Colon (tissue), 2 donors: Measurements from ENCODE around the gene CYB5D1.
"Not testable (repeated sequence)": the region's sequence is repeated elsewhere in the genome, so short reads cannot be mapped to it uniquely, and the experiment has no call there.

Experiments used
- FAIRE-seq: peaks from 2 replicates; lab custom pipeline; 2012; peaks lifted over from hg19 to GRCh38; lab: Jason Lieb, UNC
- donor health status: control.
- donor health status: control.

Gene CYB5D1

DNA sequence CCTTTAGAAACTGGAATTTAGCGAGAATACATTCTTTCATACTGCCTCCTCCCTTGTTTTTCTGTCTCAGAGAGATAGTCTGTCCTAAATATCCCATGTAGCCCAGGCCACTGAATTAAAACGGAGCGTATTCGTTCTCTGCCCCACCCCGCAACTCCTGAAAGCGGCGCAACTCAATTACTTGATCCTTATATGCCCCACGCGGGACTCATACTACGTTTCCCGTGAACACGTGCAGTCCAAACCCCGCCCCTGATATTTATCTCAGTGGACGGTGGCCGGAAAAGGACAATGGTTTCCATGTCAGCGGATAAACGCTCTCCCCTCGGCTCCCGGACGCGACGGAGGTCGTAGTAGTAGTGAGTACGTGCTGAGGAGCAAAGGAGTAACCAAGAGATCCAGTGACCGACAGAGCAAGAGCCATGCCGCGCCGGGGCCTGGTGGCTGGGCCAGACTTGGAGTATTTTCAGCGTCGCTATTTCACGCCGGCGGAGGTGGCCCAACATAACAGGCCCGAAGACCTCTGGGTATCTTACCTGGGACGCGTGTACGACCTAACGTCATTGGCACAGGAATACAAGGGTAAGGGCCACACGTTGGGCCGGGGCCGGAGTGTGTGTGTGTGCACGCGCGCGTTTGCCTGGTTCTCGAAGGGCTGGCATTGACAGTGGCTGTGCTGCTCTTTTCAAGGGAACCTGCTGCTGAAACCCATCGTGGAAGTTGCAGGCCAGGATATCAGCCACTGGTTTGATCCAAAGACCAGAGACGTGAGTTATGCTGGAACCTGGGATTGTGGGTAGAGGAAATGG, at the start of gene CYB5D1:
Gene CYB5D1 (plus strand): TSS at position 291 of the 809 bp plus-strand sequence. CDS start 132 bp downstream, at position 423.
- no peak for FAIRE-seq

GRCh38 chr17:7809086-7809790, 48.6 kb upstream of the CYB5D1 start:
- no peak for FAIRE-seq

- FAIRE-seq: not testable (repeated sequence)
Measured at GRCh38 chr17:7809791-7810343, 47.9 kb upstream of the CYB5D1 start.

GRCh38 chr17:7811251-7811650, 46.6 kb upstream of the CYB5D1 start:
- no peak for FAIRE-seq

- FAIRE-seq: no peak
Measured at GRCh38 chr17:7814969-7815368, 42.8 kb upstream of the CYB5D1 start.

DNA sequence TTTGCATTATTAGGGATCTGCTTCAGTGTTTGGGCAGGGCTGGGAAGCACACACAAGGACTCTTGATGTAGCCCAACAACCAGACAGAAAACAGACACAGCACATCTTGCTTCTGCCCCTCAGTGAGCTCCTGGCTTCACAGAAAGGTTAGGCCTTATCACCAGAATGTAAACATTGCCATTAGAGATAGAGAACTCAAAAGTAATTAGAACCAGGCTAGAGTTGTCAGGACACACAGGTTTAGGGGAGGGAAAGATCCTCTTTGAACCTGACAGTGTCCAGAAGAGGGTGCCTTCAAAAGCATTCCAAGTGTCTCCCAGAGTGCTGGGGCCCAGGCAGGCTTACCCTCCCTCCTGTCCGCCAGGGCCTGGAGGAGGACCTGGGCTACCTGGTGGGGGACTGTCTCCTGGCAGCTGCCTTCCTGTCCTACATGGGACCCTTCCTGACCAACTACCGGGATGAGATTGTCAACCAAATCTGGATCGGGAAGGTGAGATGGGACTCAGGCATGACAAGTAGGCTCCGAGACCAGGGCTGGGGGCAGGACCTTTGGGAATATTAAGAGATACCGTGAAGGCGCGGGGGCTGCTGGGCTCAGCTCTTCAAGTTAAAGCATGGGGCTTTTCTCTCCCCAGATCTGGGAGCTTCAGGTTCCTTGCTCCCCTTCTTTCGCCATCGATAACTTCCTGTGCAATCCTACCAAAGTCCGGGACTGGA, 40.7 kb upstream of the CYB5D1 start:
- FAIRE-seq: no peak

DNA sequence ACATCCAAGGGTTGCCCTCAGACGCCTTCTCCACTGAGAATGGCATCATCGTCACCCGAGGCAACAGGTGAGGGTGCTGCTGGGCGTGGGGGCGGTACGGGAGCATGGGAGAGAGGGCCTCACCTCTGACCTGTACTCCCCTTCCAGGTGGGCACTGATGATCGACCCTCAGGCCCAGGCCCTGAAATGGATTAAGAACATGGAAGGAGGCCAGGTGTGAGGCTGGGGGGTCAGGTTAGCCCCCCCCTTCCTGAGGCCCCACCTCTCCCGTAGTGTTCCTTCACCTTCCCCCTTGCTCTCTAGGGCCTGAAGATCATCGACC, 40.2 kb upstream of the CYB5D1 start:
- no peak for FAIRE-seq

- no peak for FAIRE-seq
Measured at GRCh38 chr17:7818026-7818425, 39.8 kb upstream of the CYB5D1 start.

GRCh38 chr17:7818746-7819645, 38.8 kb upstream of the CYB5D1 start:
- no peak for FAIRE-seq

- no peak for FAIRE-seq
Measured at GRCh38 chr17:7820231-7820630, 37.6 kb upstream of the CYB5D1 start.

GRCh38 chr17:7822126-7822525, 35.7 kb upstream of the CYB5D1 start:
- no peak for FAIRE-seq

DNA sequence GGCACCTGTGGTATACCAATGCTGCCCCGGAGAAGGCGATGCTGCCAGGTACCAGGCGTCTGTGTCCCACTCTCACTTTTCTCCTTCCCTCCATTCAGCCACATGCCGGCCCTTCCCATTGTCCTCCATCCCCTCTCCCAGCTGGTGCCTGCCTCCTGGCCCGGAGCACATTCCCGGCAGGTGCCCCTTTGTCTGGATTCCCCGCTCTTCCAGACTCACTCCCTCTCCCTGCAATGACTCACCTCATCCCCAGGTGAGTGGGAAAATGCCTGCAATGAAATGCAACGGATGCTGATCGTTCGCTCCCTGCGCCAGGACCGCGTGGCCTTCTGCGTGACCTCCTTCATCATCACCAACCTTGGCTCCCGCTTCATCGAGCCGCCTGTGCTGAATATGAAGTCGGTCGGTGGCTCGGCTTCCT, 34.2 kb upstream of the CYB5D1 start:
- FAIRE-seq: no peak

DNA sequence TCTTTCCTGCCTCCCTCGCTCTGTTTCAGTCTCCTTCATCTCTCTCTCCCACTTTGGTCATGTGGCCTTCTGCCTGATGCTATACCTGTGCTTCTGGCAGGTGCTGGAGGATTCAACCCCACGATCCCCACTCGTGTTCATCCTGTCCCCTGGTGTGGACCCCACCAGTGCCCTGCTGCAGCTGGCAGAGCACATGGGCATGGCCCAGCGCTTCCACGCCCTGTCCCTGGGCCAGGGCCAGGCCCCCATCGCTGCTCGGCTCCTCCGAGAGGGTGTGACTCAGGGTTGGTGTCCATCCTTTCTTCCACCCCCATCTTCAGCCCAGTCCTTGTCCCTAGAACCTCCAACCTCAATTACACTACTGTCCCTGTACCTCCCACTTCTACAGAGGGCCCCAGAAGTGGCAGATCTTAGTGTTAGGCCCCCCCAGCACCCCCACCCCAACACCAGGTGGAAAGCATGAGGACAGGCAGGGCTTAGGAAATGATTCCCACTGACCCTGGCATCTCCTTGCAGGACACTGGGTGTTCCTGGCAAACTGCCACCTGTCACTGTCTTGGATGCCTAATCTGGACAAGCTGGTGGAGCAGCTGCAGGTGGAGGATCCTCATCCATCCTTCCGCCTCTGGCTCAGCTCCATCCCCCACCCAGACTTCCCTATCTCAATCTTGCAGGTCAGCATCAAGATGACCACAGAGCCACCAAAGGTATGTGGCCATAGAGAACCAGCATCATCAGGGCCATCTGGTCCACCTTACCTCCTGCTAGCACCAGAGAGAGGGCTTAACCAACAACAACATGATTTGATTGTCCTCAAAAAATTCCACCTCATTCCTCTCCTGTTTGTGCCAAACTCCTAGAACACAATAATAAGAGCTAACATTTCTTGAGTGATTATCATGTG, 33.5 kb upstream of the CYB5D1 start:
- FAIRE-seq: no peak

- FAIRE-seq: no peak
Measured at GRCh38 chr17:7825206-7825990, 32.4 kb upstream of the CYB5D1 start.

DNA sequence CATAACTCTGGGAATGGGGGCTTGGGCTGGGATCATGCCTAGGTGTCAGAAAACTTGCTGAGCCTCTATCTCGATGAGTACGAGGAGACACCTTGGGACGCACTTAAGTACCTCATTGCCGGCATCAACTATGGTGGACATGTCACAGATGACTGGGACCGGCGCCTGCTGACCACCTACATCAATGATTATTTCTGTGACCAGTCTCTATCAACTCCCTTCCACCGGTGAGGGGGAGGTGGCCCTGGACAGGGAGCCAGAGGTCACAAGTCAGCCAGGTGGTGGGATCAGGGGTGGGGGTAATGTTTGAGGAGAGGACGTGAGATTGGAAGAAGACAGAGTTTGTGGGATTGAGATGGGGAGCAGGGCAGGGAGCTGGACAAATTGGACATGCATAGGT, 27.2 kb upstream of the CYB5D1 start:
- no peak for FAIRE-seq

GRCh38 chr17:7831233-7831632, 26.6 kb upstream of the CYB5D1 start:
- no peak for FAIRE-seq

DNA sequence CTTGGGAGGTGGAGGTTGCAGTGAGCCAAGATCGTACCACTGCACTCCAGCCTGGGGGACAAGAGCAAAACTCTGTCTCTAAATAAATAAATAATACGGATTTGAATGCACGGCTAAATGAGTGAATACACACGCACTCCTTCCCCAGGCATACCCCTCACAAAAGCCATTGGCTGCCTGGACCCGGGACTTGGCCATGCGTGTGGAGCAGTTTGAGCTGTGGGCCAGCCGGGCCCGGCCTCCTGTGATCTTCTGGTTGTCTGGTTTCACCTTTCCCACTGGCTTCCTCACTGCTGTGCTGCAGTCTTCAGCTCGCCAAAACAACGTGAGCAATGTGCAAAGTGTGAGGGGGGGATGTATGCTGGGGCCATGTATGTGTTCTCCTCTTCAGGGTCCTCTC, 25.4 kb upstream of the CYB5D1 start:
- no peak for FAIRE-seq

DNA sequence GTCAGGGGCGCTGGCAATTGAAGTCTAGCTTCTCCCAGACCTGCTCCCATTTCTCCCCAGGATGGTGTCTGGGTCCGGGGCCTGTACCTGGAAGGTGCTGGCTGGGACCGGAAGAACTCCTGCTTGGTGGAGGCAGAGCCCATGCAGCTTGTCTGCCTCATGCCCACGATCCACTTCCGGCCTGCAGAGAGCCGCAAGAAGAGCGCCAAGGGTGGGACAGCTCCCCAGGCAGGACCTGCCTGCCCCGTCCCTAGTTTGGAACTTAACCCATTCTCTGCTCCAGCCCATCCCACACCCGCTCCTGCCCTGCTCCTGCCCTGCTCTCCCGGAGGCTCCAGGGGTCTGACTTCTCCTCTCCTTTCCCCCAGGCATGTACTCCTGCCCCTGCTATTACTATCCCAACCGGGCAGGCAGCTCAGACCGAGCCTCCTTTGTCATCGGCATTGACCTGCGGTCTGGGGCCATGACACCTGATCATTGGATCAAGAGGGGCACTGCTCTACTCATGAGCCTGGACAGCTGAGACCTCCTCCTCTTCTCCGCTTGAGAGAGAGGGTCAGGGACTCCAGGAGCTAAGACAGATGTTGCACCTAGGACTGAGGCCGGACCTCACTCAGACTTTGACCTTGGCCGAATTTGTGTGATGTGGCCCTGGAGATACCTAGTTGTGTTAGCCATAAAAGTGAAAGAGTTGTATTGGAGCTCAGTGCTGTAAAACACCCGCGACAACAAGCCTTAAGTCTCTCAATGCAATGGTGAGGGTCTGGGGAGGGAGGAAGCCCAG, 24.6 kb upstream of the CYB5D1 start:
- no peak for FAIRE-seq
